GM12878 (cell line): ENCODE measurements around the gene YBEY. TPM values are rescaled to one million over a fixed set of nuclear protein-coding genes. Genes with fewer than 3 reads are reported as not detected.

Experiments used
- ATAC-seq: fragments of 200-7000 bp; cut with Tn5 transposase; 3 replicates; pipeline ENCODE4 v1.9.1; 2020; ENCODE audit warnings: mild to moderate bottlenecking, moderate library complexity
- BruUV-seq: library from RNA; stranded (reverse); fragments of 400-500 nt; replicated peaks from 2 replicates; lab custom pipeline; 2021; lab: Mats Ljungman, UMichigan
- CTCF ChIA-PET: fragments of 300-600 bp; sonication (Branson Sonifier 250); formaldehyde crosslinking; extraction: SDS; loops from one replicate; lab custom pipeline; 2021; ENCODE audit warnings: inconsistent platforms; lab: Yijun Ruan, JAX
- POLR2A ChIA-PET: fragments of 350-600 bp; formaldehyde crosslinking; extraction: SDS; loops from one replicate; lab custom pipeline; 2021; ENCODE audit warnings: inconsistent platforms; lab: Charles Lee
- RAD21 ChIA-PET: fragments of 300-600 bp; sonication (Branson Sonifier 250); formaldehyde crosslinking; loops from one replicate; lab custom pipeline; 2023; ENCODE audit warnings: antibody characterized with exemption; ENCODE audit not compliant: unreplicated experiment; lab: Charles Lee
- SMC1A ChIA-PET: fragments of 300-600 bp; sonication (Branson Sonifier 250); formaldehyde crosslinking; loops from one replicate; lab custom pipeline; 2023; ENCODE audit not compliant: unreplicated experiment, uncharacterized antibody; lab: Charles Lee
- DNase-seq: peaks from one replicate; pipeline ENCODE4 v3.0.0-alpha.2; 2011; ENCODE audit warnings: low read depth, low spot score
- FAIRE-seq: peaks from 3 replicates; lab custom pipeline; 2011; peaks lifted over from hg19 to GRCh38; lab: Jason Lieb, UNC
- H2AFZ ChIP-seq: 2 replicates; pipeline ENCODE4 v1.6.0; 2011; ENCODE audit warnings: low read depth, low read length, control low read depth; ENCODE audit not compliant: control insufficient read depth
- H3K27ac ChIP-seq: 2 replicates; pipeline ENCODE4 v1.5.1; 2011; ENCODE audit warnings: control low read depth; ENCODE audit not compliant: control insufficient read depth, insufficient read depth
- H3K27me3 ChIP-seq, 2 experiments: replicated peaks in 1 of 2; 2 replicates each; pipeline versions ENCODE4 v1.6.0 to v1.6.1; 2011; ENCODE audit warnings: low read length in 1 of 2; ENCODE audit not compliant: control insufficient read depth in 2 of 2, insufficient read depth in 2 of 2
- H3K36me3 ChIP-seq, 2 experiments: 2 replicates each; pipeline ENCODE4 v1.5.1; 2011; ENCODE audit warnings: low read length in 1 of 2; ENCODE audit not compliant: control insufficient read depth in 2 of 2, insufficient read depth in 2 of 2
- H3K4me1 ChIP-seq: 2 replicates; pipeline ENCODE4 v1.6.1; 2011; ENCODE audit warnings: mild to moderate bottlenecking, low read length, moderate library complexity, mixed read lengths; ENCODE audit not compliant: control insufficient read depth, insufficient read depth
- H3K4me2 ChIP-seq: 2 replicates; pipeline ENCODE4 v1.6.0; 2011; ENCODE audit warnings: control low read depth; ENCODE audit not compliant: control insufficient read depth, insufficient read depth
- H3K4me3 ChIP-seq: fragments of 200-600 bp; sonication (generic); 2 replicates; pipeline ENCODE4 v1.5.1; 2016
- H3K79me2 ChIP-seq: 2 replicates; pipeline ENCODE4 v1.6.0; 2011; ENCODE audit warnings: low read length; ENCODE audit not compliant: control insufficient read depth, insufficient read depth
- H3K9ac ChIP-seq: 2 replicates; pipeline ENCODE4 v1.8.0; 2011; ENCODE audit warnings: low read length, control low read depth, mixed read lengths; ENCODE audit not compliant: control insufficient read depth, insufficient read depth
- H3K9me3 ChIP-seq: replicated peaks from 3 replicates; pipeline ENCODE4 v1.5.1; 2011; ENCODE audit warnings: mild to moderate bottlenecking, low read length; ENCODE audit not compliant: control insufficient read depth, insufficient read depth
- H4K20me1 ChIP-seq: 2 replicates; pipeline ENCODE4 v1.6.0; 2011; ENCODE audit not compliant: control insufficient read depth, insufficient read depth
- LARP7 ChIP-seq: fragments of 450-650 bp; IDR thresholded peaks from 2 replicates; pipeline ENCODE4 v1.6.1; 2017; ENCODE audit warnings: mild to moderate bottlenecking
- NKRF ChIP-seq: fragments of 450-650 bp; conservative IDR thresholded peaks from 2 replicates; pipeline ENCODE4 v1.6.1; 2017; ENCODE audit warnings: mild to moderate bottlenecking, moderate library complexity
- PKNOX1 ChIP-seq: fragments of 450-650 bp; IDR thresholded peaks from 2 replicates; pipeline ENCODE4 v1.6.1; 2016; ENCODE audit warnings: mild to moderate bottlenecking
- POLR2AphosphoS5 ChIP-seq: IDR thresholded peaks from 2 replicates; pipeline ENCODE4 v1.6.1; 2011; ENCODE audit warnings: mild to moderate bottlenecking, low read length, inconsistent platforms
- RBBP5 ChIP-seq: fragments of 200-600 bp; sonication (generic); conservative IDR thresholded peaks from 2 replicates; pipeline ENCODE4 v1.6.1; 2016
- RELA ChIP-seq: fragments of 450-650 bp; IDR thresholded peaks from 2 replicates; pipeline ENCODE4 v1.8.0; 2014; ENCODE audit warnings: borderline replicate concordance; ENCODE audit not compliant: partially characterized antibody
- WGBS: methylation state at CpG from one replicate; pipeline ENCODE4 v1.1.6; 2016; ENCODE audit warnings: low lambda C conversion rate; ENCODE audit not compliant: insufficient replicate concordance, insufficient coverage; ENCODE audit errors: missing lambda C conversion rate; 5-methylcytosine and 5-hydroxymethylcytosine counted together
- in situ Hi-C: fragments of 300-500 bp; cut with MboI; formaldehyde crosslinking; loops from 9 replicates; pipeline ENCODE4 v1.14.3; 2018; ENCODE audit warnings: mixed read lengths
- intact Hi-C: fragments of 100-400 bp; cut with micrococcal nuclease; formaldehyde crosslinking; loops from one replicate; pipeline ENCODE4 v1.14.2; 2022; ENCODE audit not compliant: unreplicated experiment
- polyA plus RNA-seq, 11 experiments: library from polyadenylated mRNA; depleted of rRNA in 4 of 11; unstranded in 6 of 11; stranded (reverse) in 5 of 11; fragments of >200 nt; fragmentation: Nextera tagmentation in 4 of 11; fragmentation: Illumina TruSeq in 1 of 11; extraction: Ambion mirVana in 4 of 11; extraction: Trizol in 1 of 11; gene quantifications; 1 replicate in 1 of 11; 2 replicates in 10 of 11; pipeline versions ENCODE4 v1.2.1 to v1.2.3, GENCODE V29; 2011 to 2016; ENCODE audit warnings: inconsistent platforms in 2 of 11, missing spikeins in 2 of 11, low read depth in 1 of 11
- total RNA-seq, 4 experiments: library from RNA; depleted of rRNA in 3 of 4; stranded (reverse); fragments of >200 nt in 3 of 4; fragmentation: Illumina TruSeq in 1 of 4; extraction: Trizol in 1 of 4; gene quantifications; 2 replicates each; pipeline versions ENCODE4 v1.2.1 to v1.2.3, GENCODE V29; 2013 to 2021

The YBEY gene
- total and polyA plus RNA-seq, 10 of the 15 experiments (the other 5 are each of a cell fraction or from before 2014, with no cell fraction given), result 6.5 to 31.4 (median 18.5) TPM

DNA sequence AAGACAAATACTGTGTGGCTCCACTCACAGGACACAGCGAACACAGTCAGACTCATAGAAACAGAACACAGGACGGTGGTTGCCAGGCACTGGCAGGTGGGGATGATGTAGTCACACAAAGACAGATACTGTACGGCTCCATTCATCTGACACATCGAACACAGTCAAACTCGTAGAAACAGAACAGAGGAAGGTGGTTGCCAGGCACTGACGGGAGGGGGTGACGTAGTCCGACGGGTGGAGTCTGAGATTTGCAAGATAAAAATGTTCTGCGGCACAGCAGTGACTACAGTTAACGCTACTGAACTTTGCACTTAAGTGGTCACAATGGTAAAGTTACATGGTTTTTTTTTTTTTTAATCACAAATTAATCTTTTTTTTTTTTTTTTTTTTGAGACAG is 18.8 kb downstream of the YBEY start:
- FAIRE-seq (no peak), DNase-seq (no peak), ATAC-seq (no peak)
- Histone ChIP-seq H3K4me1 (no peaks in the 10 kb centered on the region), H3K9me3 (no peaks in the 10 kb centered on the region), H3K4me3 (no peak overlapping the region), H3K79me2 (no peaks in the 10 kb centered on the region), H3K4me2 (no peak overlapping the region), H3K27ac (no peak overlapping the region), H3K36me3 (peaks cover 3 to 10% of the 10 kb centered on the region in 2 experiments; a peak in 3 of 4 replicates), H3K9ac (no peak overlapping the region), H4K20me1 (no peaks in the 10 kb centered on the region), H2AFZ (no peak overlapping the region), H3K27me3 (no peaks in the 10 kb centered on the region)
- intact Hi-C loops (no loop called here), in situ Hi-C loops (no loop called here)
- no TSS peak for BruUV-seq
- over 99% methylated on average over 11 of the region's 11 CpGs for WGBS
- ChIA-PET SMC1A (no interaction called here), CTCF (no interaction called here), RAD21 (no interaction called here), POLR2A (no interaction called here)
- TF ChIP-seq RBBP5 (no peak), RELA (no peak), LARP7 (no peak), NKRF (no peak)

DNA sequence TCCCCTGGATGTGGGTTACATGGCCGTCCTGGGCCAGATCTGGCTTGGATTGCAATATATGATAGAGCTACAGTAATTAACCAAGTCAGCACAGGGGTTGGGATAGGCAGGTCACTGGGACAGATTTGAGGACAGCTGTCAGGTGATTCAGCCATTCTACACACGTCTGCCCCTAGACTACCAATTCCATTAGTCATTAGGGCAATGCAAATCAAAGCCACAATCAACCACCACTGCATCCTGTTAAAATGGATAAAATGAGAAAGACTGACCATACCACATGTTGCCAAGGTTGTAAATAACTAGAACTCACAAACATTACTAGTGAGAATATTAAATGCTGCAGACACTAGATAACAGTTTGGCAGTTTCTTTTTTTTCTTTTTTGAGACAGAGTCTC is 21.5 kb downstream of the YBEY start:
- peak; percentile 18; the same call in 1 of the 2 replicates for TF ChIP-seq PKNOX1
- no peak for TF ChIP-seq POLR2AphosphoS5
- Histone ChIP-seq H3K9me3 (no peaks in the 10 kb centered on the region), H3K79me2 (no peaks in the 10 kb centered on the region), H3K36me3 (peaks cover 0 to 2% of the 10 kb centered on the region in 2 experiments; a peak in 3 of 4 replicates), H4K20me1 (no peaks in the 10 kb centered on the region), H3K9ac (no peak overlapping the region), H3K4me3 (no peak overlapping the region), H2AFZ (no peak overlapping the region), H3K27me3 (no peaks in the 10 kb centered on the region), H3K27ac (no peak overlapping the region), H3K4me2 (no peak overlapping the region), H3K4me1 (no peaks in the 10 kb centered on the region)
- FAIRE-seq (no peak), DNase-seq (no peak), ATAC-seq (peak; percentile 73)
- no TSS peak for BruUV-seq
- SMC1A ChIA-PET, result no interaction called here
- intact Hi-C loops, result no loop called here
- WGBS, result 0% methylated on average over 2 of the region's 2 CpGs
- in situ Hi-C loops, result no loop called here
- CTCF ChIA-PET, result no interaction called here
- POLR2A ChIA-PET, result interaction anchor here (1.2 kb wide), 1 partner anchor 40 kb away, joined by 4 read pairs; no protein-coding TSS in a partner anchor
- RAD21 ChIA-PET, result no interaction called here
